Activated naive CD8-positive, alpha-beta T cell treated with anti-CD3 and anti-CD28 coated beads, Interleukin-2, amount 50 U/mL, for 16 hours (primary cell): ENCODE measurements around the gene GNG3.
"Not testable (repeated sequence)": the region's sequence is repeated elsewhere in the genome, so short reads cannot be mapped to it uniquely, and the experiment has no call there.

ENCODE experiments used
- DNase-seq: peaks from one replicate; pipeline ENCODE4 v3.0.0-alpha.2; 2020; ENCODE audit warnings: low read depth, low spot score

Gene GNG3

GRCh38 chr11:62716816-62717215 is 9.3 kb downstream of the GNG3 start:
- DNase-seq: no peak

DNA sequence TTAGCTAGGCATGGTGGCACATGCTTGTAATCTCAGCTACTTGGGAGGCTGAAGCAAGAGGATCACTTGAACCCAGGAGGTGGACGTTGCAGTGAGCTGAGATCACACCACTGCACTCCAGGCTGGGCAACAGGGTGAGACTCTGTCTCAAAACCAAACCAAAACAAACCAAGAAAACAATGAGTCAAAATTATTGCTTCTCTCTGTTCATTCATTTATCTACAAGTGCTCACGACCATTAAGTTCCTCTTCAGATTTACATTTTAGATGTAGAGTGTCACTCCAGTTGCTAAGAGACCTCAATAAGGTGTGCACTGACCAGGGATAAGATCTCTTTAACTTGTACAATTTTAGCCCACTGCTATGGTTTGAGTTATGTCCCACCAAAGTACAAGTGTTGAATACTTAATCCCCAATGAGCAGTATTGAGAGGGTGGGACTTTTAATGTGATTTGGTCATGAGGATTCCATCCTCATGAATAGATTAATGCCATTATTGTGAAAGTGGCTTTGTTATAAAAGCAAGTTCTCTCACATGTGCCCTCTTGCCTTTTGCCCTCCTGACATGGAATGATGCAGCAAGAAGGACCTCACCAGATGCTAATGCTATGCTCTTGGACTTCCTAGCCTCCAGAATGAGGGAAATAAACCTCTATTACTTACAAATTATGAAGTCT is 12.0 kb downstream of the GNG3 start:
- no peak for DNase-seq

- no peak for DNase-seq
These were observed 14.5 kb downstream of the GNG3 start for GRCh38 chr11:62721994-62722393.

- no peak for DNase-seq
These were observed 16.7 kb downstream of the GNG3 start for GRCh38 chr11:62724171-62724570.

DNA sequence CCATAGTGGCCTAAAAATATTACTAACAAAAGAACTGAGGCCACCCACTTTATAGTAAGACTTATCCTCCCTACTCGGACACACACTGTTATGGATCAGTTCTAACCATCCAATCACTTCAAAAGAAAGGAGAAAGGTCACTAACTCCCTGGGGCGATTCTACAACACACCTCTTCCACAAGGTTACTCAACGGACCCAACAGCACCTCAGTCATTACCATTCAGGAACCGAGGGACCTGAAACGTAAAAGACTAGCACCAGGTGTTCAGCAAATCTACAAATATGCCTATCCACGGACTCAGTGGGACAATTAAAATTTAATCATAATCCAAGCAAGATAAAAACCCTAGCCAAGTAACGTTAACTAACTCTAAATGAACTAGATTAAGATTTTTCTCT is 18.2 kb downstream of the GNG3 start:
- DNase-seq: no peak

DNA sequence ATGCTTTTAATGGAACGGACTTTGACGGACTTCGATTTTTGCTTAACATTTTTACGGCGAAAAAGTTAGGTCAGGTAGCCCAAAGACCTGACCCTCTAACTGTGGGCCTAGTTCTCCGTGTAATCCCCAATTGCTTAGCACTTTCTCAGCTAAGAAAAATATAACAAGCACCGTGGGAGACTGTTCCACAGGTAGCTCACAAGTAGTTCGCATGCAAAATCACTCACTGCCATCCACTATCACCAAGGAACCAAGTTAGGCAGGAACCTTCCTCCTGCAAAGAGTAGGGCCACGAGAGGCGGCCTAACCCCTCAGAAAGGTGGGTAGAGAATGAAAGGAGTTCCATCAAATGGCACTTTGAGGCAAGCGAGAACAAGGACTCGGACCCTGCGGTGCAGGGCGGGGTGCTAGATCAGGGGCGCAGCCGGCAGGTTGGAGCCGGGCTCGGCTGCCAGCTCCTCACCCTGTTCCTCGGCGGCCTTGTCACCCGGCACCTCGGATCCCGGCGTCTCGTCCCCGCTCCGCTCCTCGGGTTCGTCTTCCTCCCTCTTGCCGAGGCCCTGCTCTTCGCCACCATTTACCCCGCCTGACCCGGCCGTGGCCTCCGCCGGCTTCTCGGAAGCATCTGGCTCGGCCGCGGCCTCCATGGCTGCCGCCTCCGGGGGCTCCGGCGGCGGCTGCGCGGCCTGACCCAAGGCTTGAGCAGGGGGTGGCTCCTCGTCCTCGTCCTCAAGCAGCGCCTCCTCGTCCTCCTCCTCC is 18.9 kb downstream of the GNG3 start:
- DNase-seq: no peak

GRCh38 chr11:62726915-62727164 is 19.4 kb downstream of the GNG3 start:
- no peak for DNase-seq

- peak; percentile 95 for DNase-seq
These were observed 19.8 kb downstream of the GNG3 start, which contains the start of gene HNRNPUL2 for GRCh38 chr11:62727165-62727871. TSS of gene HNRNPUL2 (minus strand) at chr11:62727457. CDS start at chr11:62727156, 301 bp downstream.

DNA sequence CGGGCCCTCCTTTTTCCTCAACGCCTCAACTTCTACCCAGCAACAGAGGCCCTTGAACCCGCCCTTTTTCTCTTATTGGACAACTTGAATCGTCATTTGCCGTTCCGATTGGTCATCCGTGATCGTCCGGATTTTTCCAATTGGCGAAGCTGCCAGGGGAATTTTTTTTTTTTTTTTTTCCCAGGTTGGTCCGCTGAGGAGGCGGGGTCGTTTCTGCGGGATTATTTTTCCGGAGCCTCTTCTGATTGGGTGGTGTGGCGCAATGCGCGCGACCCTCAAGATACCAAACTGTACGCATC is 20.3 kb downstream of the GNG3 start:
- DNase-seq: peak; percentile 61

DNA sequence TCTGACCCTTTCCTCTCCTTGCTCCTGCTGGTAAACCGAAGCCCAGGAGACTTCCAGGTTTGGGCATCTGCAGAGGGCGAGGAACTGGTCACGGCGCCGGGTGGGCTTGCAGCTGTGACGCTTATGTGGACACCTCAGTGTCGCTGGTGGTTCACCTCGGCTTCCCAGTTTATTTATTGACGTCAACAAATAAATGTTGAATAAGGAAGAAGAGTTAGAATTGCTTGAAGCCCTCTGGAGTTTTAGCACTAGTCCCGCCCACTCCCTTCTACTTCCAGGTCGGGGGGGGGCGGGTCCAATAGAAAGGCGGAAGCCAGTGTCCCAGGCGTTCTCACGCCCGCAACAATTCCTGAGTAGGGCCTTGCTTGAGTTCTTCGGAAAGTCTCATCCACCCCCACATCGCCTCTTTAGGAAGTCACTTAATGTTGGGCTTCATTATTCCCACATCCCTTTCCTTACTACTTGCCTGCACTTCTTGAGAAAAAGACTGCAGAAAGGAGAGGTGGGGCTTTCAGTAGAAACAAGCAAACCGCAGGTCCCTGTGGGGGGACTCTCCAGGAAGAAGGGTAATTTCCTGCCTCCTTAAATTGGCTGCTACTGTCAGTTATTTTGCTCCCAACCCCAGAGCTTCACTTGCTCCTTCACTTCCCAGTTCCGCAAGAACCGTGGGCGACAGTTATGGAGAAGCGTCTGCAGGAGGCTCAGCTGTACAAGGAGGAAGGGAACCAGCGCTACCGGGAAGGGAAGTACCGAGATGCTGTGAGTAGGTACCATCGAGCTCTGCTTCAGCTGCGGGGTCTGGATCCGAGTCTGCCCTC is 20.9 kb downstream of the GNG3 start, which contains the start of gene TTC9C:
Gene TTC9C, plus strand, starts transcription at position 316 of the 818 bp plus-strand sequence. Its CDS starts 363 bp downstream, at position 679.
- DNase-seq: peak; percentile 66

GRCh38 chr11:62730076-62730475 is 22.6 kb downstream of the GNG3 start:
- DNase-seq: not testable (repeated sequence)

DNA sequence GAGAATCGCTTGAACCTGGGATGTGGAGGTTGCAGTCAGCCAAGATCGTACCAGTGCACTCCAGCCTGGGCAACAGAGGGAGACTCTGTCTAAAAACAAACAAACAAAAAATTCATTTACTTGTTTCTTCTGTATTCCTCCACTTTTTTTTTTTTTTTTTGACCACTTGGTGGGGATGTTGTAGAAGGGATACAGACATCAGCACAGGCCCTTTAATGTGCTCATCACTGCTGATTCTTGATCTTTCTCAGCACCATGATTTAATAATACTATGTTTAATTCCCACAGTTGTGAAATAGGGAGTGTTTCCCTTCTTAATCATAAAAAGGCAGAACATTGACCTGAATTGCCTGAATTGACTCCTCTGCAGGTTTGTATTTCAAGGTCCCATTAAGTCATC is 25.4 kb downstream of the GNG3 start:
- DNase-seq: no peak

DNA sequence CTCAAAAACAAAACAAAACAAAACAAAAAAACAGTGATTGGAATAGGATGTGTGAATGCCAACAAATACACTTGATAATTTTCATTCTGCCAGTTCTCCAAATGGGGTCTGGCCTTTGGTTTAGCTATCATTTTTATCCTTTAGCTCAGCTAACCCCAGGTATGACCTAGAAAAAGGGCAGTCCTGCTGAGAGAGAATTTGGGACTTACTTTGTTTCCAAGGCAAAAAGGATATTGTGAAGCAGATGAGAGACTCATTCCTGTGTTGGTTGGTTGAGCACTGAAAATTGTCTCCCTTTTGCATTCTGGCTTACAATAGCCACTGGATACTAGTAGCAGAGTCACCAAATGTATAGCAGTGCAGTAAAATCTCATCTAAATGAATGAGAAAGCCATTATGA is 29.7 kb downstream of the GNG3 start:
- DNase-seq: no peak

DNA sequence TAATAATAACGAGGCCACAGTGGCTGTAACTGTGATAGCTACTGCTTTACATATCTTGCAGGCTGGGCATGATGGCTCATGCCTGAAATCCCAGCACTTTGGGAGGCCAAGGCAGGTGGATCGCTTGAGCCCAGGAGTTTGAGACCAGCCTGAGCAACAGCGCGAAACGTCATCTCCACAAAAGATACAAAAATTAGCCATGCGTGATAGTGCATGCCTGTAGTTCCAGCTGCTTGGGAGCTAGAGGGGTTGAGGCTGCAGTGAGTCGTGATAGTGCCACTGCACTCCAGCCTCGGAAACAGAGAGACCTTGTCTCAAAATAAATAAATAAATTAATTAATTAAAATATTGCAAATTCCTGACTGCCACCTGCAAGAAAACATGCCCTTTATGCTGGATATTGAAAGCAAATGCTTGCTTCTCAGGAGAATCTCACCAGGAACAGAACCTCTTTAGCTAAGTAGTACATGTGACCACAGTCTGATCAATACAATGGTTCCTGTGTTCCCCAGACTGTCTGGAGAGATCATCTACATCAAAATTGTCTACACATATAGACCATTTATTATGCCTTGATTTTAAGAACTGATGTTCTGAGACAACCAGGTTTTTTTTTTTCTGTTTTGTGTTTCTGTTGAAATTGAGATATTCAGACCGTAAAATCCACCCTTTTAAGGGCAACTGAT is 40.1 kb downstream of the GNG3 start:
- DNase-seq: no peak

GRCh38 chr11:62749931-62750330 is 42.5 kb downstream of the GNG3 start:
- DNase-seq: not testable (repeated sequence)

DNA sequence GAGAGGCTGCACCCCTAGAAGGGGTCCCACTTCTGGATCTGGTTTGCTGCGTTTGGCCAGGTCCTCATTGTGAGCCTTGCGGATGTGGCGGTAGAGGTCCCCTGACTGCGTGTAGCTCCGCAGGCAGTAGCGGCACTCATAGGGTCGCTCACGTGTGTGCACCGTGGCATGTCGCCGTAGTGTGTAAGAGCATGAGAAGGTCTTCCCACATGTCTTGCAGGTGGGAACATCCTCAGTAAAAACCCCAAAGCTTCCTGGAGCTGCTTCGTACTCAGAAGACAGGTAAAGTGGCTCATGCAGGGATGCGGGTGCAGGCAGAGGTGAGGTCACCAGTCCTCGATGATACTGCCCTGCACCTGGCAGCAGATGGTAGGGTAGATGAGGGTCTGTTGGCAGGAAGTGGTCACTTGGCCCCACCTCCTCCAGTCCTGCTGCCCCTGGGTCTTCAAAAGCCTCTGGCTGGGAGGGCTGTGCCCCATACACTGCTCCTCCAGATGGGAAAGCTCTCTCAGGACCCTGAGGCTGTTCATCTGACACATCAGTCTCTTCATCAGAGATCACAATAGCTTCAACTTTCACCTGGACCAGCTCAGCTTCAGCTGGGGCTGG is 44.8 kb downstream of the GNG3 start:
- no peak for DNase-seq

GRCh38 chr11:62752994-62753735 is 45.7 kb downstream of the GNG3 start:
- no peak for DNase-seq

- DNase-seq: peak; percentile 89
These were observed 46.5 kb downstream of the GNG3 start, which contains the start of gene ZBTB3 for GRCh38 chr11:62753736-62754603. TSS of gene ZBTB3 (minus strand) at chr11:62754160. CDS start at chr11:62753664, 496 bp downstream.

- no peak for DNase-seq
These were observed 47.7 kb downstream of the GNG3 start for GRCh38 chr11:62755086-62755615.
